Fibroblast of lung (primary cell): ENCODE results near the gene SKIC3. TPM values are rescaled to one million over a fixed set of nuclear protein-coding genes. Genes with fewer than 3 reads are reported as not detected.
A peak's percentile ranks its signal among the peaks of the same experiment; 100 is the strongest.

Experiments used
- DNase-seq, 2 donors: peaks; one replicate each; pipeline versions ENCODE4 v3.0.0 to v3.0.0-alpha.2; 2010; ENCODE audit warnings: low read depth in 2 of 2
- H2AFZ ChIP-seq: 2 replicates; pipeline ENCODE4 v1.5.1; 2012; ENCODE audit warnings: low read length, control low read depth, inconsistent platforms
- H3K27ac ChIP-seq: 2 replicates; pipeline ENCODE4 v1.5.1; 2011; ENCODE audit warnings: low read length, control low read depth; ENCODE audit not compliant: insufficient read depth
- H3K27me3 ChIP-seq: 2 replicates; pipeline ENCODE4 v1.5.1; 2011; ENCODE audit warnings: mild to moderate bottlenecking, low read length; ENCODE audit not compliant: control insufficient read depth, insufficient read depth
- H3K36me3 ChIP-seq: 2 replicates; pipeline ENCODE4 v1.5.1; 2011; ENCODE audit warnings: low read length; ENCODE audit not compliant: control insufficient read depth, insufficient read depth
- H3K4me1 ChIP-seq: 2 replicates; pipeline ENCODE4 v1.5.1; 2011; ENCODE audit warnings: low read length; ENCODE audit not compliant: control insufficient read depth, insufficient read depth; ENCODE audit errors: extremely low read depth
- H3K4me2 ChIP-seq: 2 replicates; pipeline ENCODE4 v1.5.1; 2011; ENCODE audit warnings: low read length, control low read depth; ENCODE audit not compliant: insufficient read depth; ENCODE audit errors: extremely low read depth
- H3K4me3 ChIP-seq, 4 experiments: fragments of 200-600 bp in 1 of 4; sonication (generic) in 1 of 4; replicated peaks in 1 of 4; 2 replicates each; pipeline ENCODE4 v1.5.1; 2011 to 2016; ENCODE audit warnings: low read length in 4 of 4, low read depth in 3 of 4, mild to moderate bottlenecking in 3 of 4, control low read depth in 2 of 4, inconsistent platforms in 1 of 4, mixed read lengths in 1 of 4; ENCODE audit not compliant: insufficient read depth in 1 of 4; ENCODE audit errors: control extremely low read depth in 1 of 4
- H3K79me2 ChIP-seq: 2 replicates; pipeline ENCODE4 v1.5.1; 2012; ENCODE audit warnings: mild to moderate bottlenecking, low read length, inconsistent platforms; ENCODE audit not compliant: control insufficient read depth, insufficient read depth
- H3K9ac ChIP-seq: 2 replicates; pipeline ENCODE4 v1.5.1; 2011; ENCODE audit warnings: mild to moderate bottlenecking, low read length, control low read depth; ENCODE audit not compliant: insufficient read depth
- H3K9me3 ChIP-seq: 2 replicates; pipeline ENCODE4 v1.5.1; 2012; ENCODE audit warnings: low read depth, low read length; ENCODE audit not compliant: control insufficient read depth, insufficient read depth
- H4K20me1 ChIP-seq: 2 replicates; pipeline ENCODE4 v1.5.1; 2011; ENCODE audit warnings: low read length; ENCODE audit not compliant: control insufficient read depth, insufficient read depth; ENCODE audit errors: extremely low read depth
- CTCF ChIP-seq, 2 donors: IDR thresholded peaks in 1 of 2; conservative IDR thresholded peaks in 1 of 2; 1 replicate in 1 of 2; 2 replicates in 1 of 2; pipeline ENCODE4 v1.5.1; 2011 to 2012; ENCODE audit warnings: low read length in 2 of 2, control low read depth in 1 of 2, inconsistent platforms in 1 of 2, low read depth in 1 of 2, mild to moderate bottlenecking in 1 of 2
- EZH2 ChIP-seq: IDR thresholded peaks from 2 replicates; pipeline ENCODE4 v1.5.1; 2012; ENCODE audit warnings: low read length, control low read depth, mild to moderate bottlenecking; ENCODE audit errors: missing control alignments
- polyA minus RNA-seq: library from RNA; depleted of rRNA, polyadenylated mRNA; stranded (reverse); fragments of >200 nt; gene quantifications from 2 replicates; pipeline ENCODE4 v1.2.3, GENCODE V29; 2011; ENCODE audit warnings: low replicate concordance
- polyA plus RNA-seq, 2 donors: library from polyadenylated mRNA; depleted of rRNA in 1 of 2; stranded (reverse) in 1 of 2; unstranded in 1 of 2; fragments of >200 nt; gene quantifications; 2 replicates each; pipeline ENCODE4 v1.2.1, GENCODE V29; 2011 to 2012; ENCODE audit warnings: missing spikeins in 1 of 2
- total RNA-seq: library from RNA; depleted of rRNA; stranded (reverse); fragments of >200 nt; gene quantifications from 2 replicates; pipeline ENCODE4 v1.2.1, GENCODE V29; 2014

SKIC3 gene
- total RNA-seq (120 and 152 TPM in 2 replicates), polyA plus RNA-seq (70.8 and 105 TPM in 2 replicates), polyA minus RNA-seq (20.4 and 29.5 TPM in 2 replicates)
- 48.1 and 61.7 TPM in 2 replicates for polyA plus RNA-seq (2012)

- Histone ChIP-seq H4K20me1 (no peaks in the 10 kb centered on the region), H3K4me3 (peak within 1 kb of the TSS; percentile 74 to 93 (median 84)), H3K9me3 (no peaks in the 10 kb centered on the region), H3K36me3 (peaks cover 2% of the 10 kb centered on the region), H3K4me1 (peaks cover 2% of the 10 kb centered on the region), H3K79me2 (peaks cover 45% of the 10 kb centered on the region), H3K27me3 (no peaks in the 10 kb centered on the region), H3K4me2 (peak within 1 kb of the TSS; percentile 95), H3K9ac (peak within 1 kb of the TSS; percentile 78), H2AFZ (peak within 1 kb of the TSS; percentile 88), H3K27ac (peak within 1 kb of the TSS; percentile 77)
- TF ChIP-seq CTCF (conservative IDR thresholded peaks at IDR 0.05 in 1 of 2, IDR thresholded peaks at IDR 0.05 in 1 of 2; ENCODE audit: low read depth in 1 of 2, low read length in 2 of 2): peak; percentile 34 to 54
- no peak for TF ChIP-seq EZH2
- peak; percentile 99 to 100 for DNase-seq
Observed at GRCh38 chr5:95554647-95555548, at the start of gene SKIC3, which contains the start of gene ARSK. TSS of gene SKIC3 (minus strand) at chr5:95554977. CDS start at chr5:95547150, 7,827 bp downstream. TSS of gene ARSK (plus strand) at chr5:95555101. CDS start at chr5:95555279, 178 bp downstream.

GRCh38 chr5:95600557-95600956, 45.8 kb upstream of the SKIC3 start:
- TF ChIP-seq CTCF (conservative IDR thresholded peaks at IDR 0.05 in 1 of 2, IDR thresholded peaks at IDR 0.05 in 1 of 2; ENCODE audit: low read depth in 1 of 2, low read length in 2 of 2) (no peak), EZH2 (no peak)
- Histone ChIP-seq H4K20me1 (no peaks in the 10 kb centered on the region), H3K27ac (peak overlapping the region; percentile 66), H3K27me3 (no peaks in the 10 kb centered on the region), H3K4me2 (no peak overlapping the region), H3K36me3 (no peaks in the 10 kb centered on the region), H2AFZ (no peak overlapping the region), H3K79me2 (no peaks in the 10 kb centered on the region), H3K9ac (no peak overlapping the region), H3K4me3 (no peak overlapping the region), H3K9me3 (no peaks in the 10 kb centered on the region), H3K4me1 (no peaks in the 10 kb centered on the region)
- DNase-seq: peak; percentile 9 to 58

GRCh38 chr5:95599252-95599651, 44.5 kb upstream of the SKIC3 start:
- Histone ChIP-seq H2AFZ (no peak overlapping the region), H3K27me3 (no peaks in the 10 kb centered on the region), H3K9ac (no peak overlapping the region), H3K36me3 (no peaks in the 10 kb centered on the region), H4K20me1 (no peaks in the 10 kb centered on the region), H3K4me2 (no peak overlapping the region), H3K27ac (no peak overlapping the region), H3K4me3 (no peak overlapping the region), H3K9me3 (no peaks in the 10 kb centered on the region), H3K4me1 (no peaks in the 10 kb centered on the region), H3K79me2 (no peaks in the 10 kb centered on the region)
- no peak for TF ChIP-seq CTCF (conservative IDR thresholded peaks at IDR 0.05 in 1 of 2, IDR thresholded peaks at IDR 0.05 in 1 of 2; ENCODE audit: low read depth in 1 of 2, low read length in 2 of 2)
- no peak for TF ChIP-seq EZH2
- DNase-seq: no peak
